MM.1S (cell line): ENCODE measurements around the gene CTNNA3.

Experiments
- DNase-seq: peaks from one replicate; pipeline ENCODE4 v3.0.0-alpha.2; 2015
- H2AFZ ChIP-seq: fragments of 300-600 bp; sonication (generic); 2 replicates; pipeline ENCODE4 v1.6.0; 2016; ENCODE audit warnings: antibody characterized with exemption, low read length
- H3F3A ChIP-seq: fragments of 300-600 bp; sonication (generic); 2 replicates; pipeline ENCODE4 v1.6.1; 2016; ENCODE audit warnings: mild to moderate bottlenecking, antibody characterized with exemption, low read length, moderate library complexity, mixed read lengths; ENCODE audit not compliant: insufficient read depth
- H3K27ac ChIP-seq: fragments of 300-600 bp; sonication (generic); 2 replicates; pipeline ENCODE4 v1.5.1; 2016; ENCODE audit warnings: mild to moderate bottlenecking, low read length
- H3K27me3 ChIP-seq: fragments of 300-600 bp; sonication (generic); replicated peaks from 2 replicates; pipeline ENCODE4 v1.6.0; 2016; ENCODE audit warnings: low read length; ENCODE audit not compliant: insufficient read depth
- H3K36me3 ChIP-seq: fragments of 300-600 bp; sonication (generic); replicated peaks from 2 replicates; pipeline ENCODE4 v1.6.1; 2016; ENCODE audit warnings: mild to moderate bottlenecking, low read length, mixed read lengths; ENCODE audit not compliant: insufficient read depth
- H3K4me1 ChIP-seq: fragments of 300-600 bp; sonication (generic); 2 replicates; pipeline ENCODE4 v1.6.1; 2016; ENCODE audit warnings: low read length, mixed read lengths
- H3K4me2 ChIP-seq: fragments of 300-600 bp; sonication (generic); 2 replicates; pipeline ENCODE4 v1.6.0; 2016; ENCODE audit warnings: low read depth, low read length
- H3K4me3 ChIP-seq: fragments of 300-600 bp; sonication (generic); 2 replicates; pipeline ENCODE4 v1.5.1; 2016; ENCODE audit warnings: low read length, mixed read lengths
- H3K79me2 ChIP-seq: fragments of 300-600 bp; sonication (generic); 2 replicates; pipeline ENCODE4 v1.6.1; 2016; ENCODE audit warnings: mixed run types, low read length, mixed read lengths
- H3K9ac ChIP-seq: fragments of 300-600 bp; sonication (generic); 2 replicates; pipeline ENCODE4 v1.6.1; 2016; ENCODE audit warnings: low read length, mixed read lengths
- H3K9me2 ChIP-seq: fragments of 300-600 bp; sonication (generic); replicated peaks from 2 replicates; pipeline ENCODE4 v1.6.1; 2016; ENCODE audit warnings: mild to moderate bottlenecking, low read length, mixed read lengths; ENCODE audit not compliant: insufficient read depth
- H3K9me3 ChIP-seq: fragments of 300-600 bp; sonication (generic); replicated peaks from 2 replicates; pipeline ENCODE4 v1.6.1; 2016; ENCODE audit warnings: mild to moderate bottlenecking, low read length, mixed read lengths; ENCODE audit not compliant: insufficient read depth
- H4K20me1 ChIP-seq: fragments of 300-600 bp; sonication (generic); 2 replicates; pipeline ENCODE4 v1.6.1; 2016; ENCODE audit warnings: mild to moderate bottlenecking, low read length, moderate library complexity, mixed read lengths; ENCODE audit not compliant: insufficient read depth
- EZH2 ChIP-seq: fragments of 300-600 bp; sonication (generic); optimal IDR thresholded peaks from 2 replicates; pipeline ENCODE3; 2017; ENCODE audit warnings: low read depth, mild to moderate bottlenecking, antibody characterized with exemption, low read length, mixed read lengths
- EZH2phosphoT487 ChIP-seq: fragments of 300-600 bp; sonication (generic); IDR thresholded peaks from 2 replicates; pipeline ENCODE4 v1.6.1; 2018; ENCODE audit warnings: antibody characterized with exemption, low read length
- TF ChIP-seq, protein P1 (sequence below): fragments of 300-600 bp; sonication (generic); IDR thresholded peaks from 2 replicates; pipeline ENCODE4 v1.5.1; 2016; ENCODE audit warnings: antibody characterized with exemption, low read length, mixed read lengths

CTNNA3 gene

GRCh38 chr10:66860376-66860945, 835.5 kb downstream of the CTNNA3 start:
- H3K27me3 ChIP-seq = no peaks in the 10 kb centered on the region
- no peak overlapping the region for H3K4me2 ChIP-seq
- H3K4me1 ChIP-seq = no peaks in the 10 kb centered on the region
- DNase-seq = no peak
- no peak overlapping the region for H2AFZ ChIP-seq
- H3K9ac ChIP-seq = no peak overlapping the region
- no peak overlapping the region for H3K27ac ChIP-seq
- TF ChIP-seq, protein P1, sequence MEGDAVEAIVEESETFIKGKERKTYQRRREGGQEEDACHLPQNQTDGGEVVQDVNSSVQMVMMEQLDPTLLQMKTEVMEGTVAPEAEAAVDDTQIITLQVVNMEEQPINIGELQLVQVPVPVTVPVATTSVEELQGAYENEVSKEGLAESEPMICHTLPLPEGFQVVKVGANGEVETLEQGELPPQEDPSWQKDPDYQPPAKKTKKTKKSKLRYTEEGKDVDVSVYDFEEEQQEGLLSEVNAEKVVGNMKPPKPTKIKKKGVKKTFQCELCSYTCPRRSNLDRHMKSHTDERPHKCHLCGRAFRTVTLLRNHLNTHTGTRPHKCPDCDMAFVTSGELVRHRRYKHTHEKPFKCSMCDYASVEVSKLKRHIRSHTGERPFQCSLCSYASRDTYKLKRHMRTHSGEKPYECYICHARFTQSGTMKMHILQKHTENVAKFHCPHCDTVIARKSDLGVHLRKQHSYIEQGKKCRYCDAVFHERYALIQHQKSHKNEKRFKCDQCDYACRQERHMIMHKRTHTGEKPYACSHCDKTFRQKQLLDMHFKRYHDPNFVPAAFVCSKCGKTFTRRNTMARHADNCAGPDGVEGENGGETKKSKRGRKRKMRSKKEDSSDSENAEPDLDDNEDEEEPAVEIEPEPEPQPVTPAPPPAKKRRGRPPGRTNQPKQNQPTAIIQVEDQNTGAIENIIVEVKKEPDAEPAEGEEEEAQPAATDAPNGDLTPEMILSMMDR = no peak
- TF ChIP-seq EZH2phosphoT487 (no peak), EZH2 (no peak)
- no peaks in the 10 kb centered on the region for H3F3A ChIP-seq
- H3K9me3 ChIP-seq = no peaks in the 10 kb centered on the region
- no peaks in the 10 kb centered on the region for H4K20me1 ChIP-seq
- no peak overlapping the region for H3K4me3 ChIP-seq
- no peaks in the 10 kb centered on the region for H3K36me3 ChIP-seq
- H3K9me2 ChIP-seq = no peaks in the 10 kb centered on the region
- H3K79me2 ChIP-seq = no peaks in the 10 kb centered on the region

DNA sequence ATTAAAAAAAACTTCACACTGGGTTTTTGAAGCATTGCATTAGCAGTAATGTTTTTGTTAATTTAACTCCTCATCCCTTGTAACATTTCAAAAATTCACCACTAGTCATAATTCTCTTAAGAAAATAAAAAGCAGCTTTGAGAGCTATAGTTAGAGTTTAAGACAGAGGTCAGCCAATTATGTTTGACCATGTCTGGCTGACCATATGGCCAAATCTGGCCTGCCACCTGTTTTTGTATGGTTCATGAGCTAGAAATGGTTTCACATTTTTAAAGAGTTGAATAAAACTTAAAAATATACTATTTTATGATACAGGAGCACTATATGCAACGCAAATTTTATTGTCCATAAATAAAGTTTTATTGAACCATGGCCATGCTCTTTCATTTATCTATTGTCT, 843.2 kb downstream of the CTNNA3 start:
- H3K9me2 ChIP-seq = no peaks in the 10 kb centered on the region
- H3K27ac ChIP-seq = no peak overlapping the region
- no peaks in the 10 kb centered on the region for H3K4me1 ChIP-seq
- no peaks in the 10 kb centered on the region for H3K27me3 ChIP-seq
- no peak overlapping the region for H3K9ac ChIP-seq
- no peaks in the 10 kb centered on the region for H3F3A ChIP-seq
- no peaks in the 10 kb centered on the region for H3K9me3 ChIP-seq
- H2AFZ ChIP-seq = no peak overlapping the region
- H3K36me3 ChIP-seq = no peaks in the 10 kb centered on the region
- H3K79me2 ChIP-seq = no peaks in the 10 kb centered on the region
- TF ChIP-seq, protein P1 = no peak
- TF ChIP-seq EZH2 (no peak), EZH2phosphoT487 (no peak)
- no peak overlapping the region for H3K4me2 ChIP-seq
- DNase-seq = no peak
- no peak overlapping the region for H3K4me3 ChIP-seq
- H4K20me1 ChIP-seq = no peaks in the 10 kb centered on the region

DNA sequence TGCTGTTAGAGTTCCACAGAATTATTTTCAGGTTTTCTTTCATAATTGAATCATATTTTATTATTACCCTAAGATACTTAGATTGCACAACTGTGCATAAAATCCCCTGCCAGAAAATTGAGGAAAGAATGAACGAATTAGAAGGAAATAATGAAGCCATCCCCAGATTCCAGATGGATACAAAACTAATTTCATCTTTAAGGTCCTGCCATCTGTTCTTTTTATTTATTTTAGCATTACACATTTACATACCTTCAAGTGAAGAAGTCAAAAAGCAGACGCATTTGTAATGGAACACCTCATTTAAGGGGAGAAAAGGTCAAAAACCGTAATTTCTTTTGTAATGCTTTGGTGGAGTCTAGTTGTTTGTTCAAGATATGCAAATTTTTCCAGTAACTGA, 847.1 kb downstream of the CTNNA3 start:
- Histone ChIP-seq H3K27ac (no peak overlapping the region), H3K27me3 (no peaks in the 10 kb centered on the region), H3K79me2 (no peaks in the 10 kb centered on the region), H3K4me3 (no peak overlapping the region), H3K9me3 (no peaks in the 10 kb centered on the region), H3K4me1 (no peaks in the 10 kb centered on the region), H3F3A (no peaks in the 10 kb centered on the region), H3K9ac (no peak overlapping the region), H2AFZ (no peak overlapping the region), H3K36me3 (no peaks in the 10 kb centered on the region), H4K20me1 (no peaks in the 10 kb centered on the region), H3K9me2 (no peaks in the 10 kb centered on the region), H3K4me2 (no peak overlapping the region)
- TF ChIP-seq, protein P1 = no peak
- no peak for TF ChIP-seq EZH2phosphoT487
- TF ChIP-seq EZH2 = no peak
- no peak for DNase-seq
